GM12892 (cell line): ENCODE measurements around the gene XYLT1.

Source experiments
- POLR2A ChIP-seq: IDR thresholded peaks from 2 replicates; pipeline ENCODE4 v1.6.1; 2011; ENCODE audit warnings: low read depth, low read length, control low read depth
- POLR2AphosphoS5 ChIP-seq: IDR thresholded peaks from 2 replicates; pipeline ENCODE4 v1.6.1; 2011; ENCODE audit warnings: low read depth, low read length, control low read depth
- TAF1 ChIP-seq: IDR thresholded peaks from 2 replicates; pipeline ENCODE4 v1.6.1; 2011; ENCODE audit warnings: low read depth, mild to moderate bottlenecking, control low read depth, low read length, borderline replicate concordance

- TF ChIP-seq POLR2AphosphoS5: no peak
- TF ChIP-seq POLR2A: no peak
- no peak for TF ChIP-seq TAF1
These were observed 51.5 kb downstream of the XYLT1 start for GRCh38 chr16:17419266-17419665.
